Measurements from ENCODE around the gene EWSR1. TPM values are rescaled to one million over a fixed set of nuclear protein-coding genes. Genes with fewer than 3 reads are reported as not detected.

EWSR1 gene
- total and polyA plus RNA-seq, 2 of the 4 experiments (the other 2 are of a cell fraction), result 243 to 518 TPM

- dilution Hi-C loops (cut with HindIII; ENCODE audit: low sequenced_read_pairs, unreplicated experiment) (no loop called here), in situ Hi-C loops (cut with MboI; ENCODE audit: low sequenced_read_pairs) (no loop called here), intact Hi-C loops (cut with micrococcal nuclease) (no loop called here)
- Histone ChIP-seq H2BK5ac (ENCODE audit: low read depth, low read length, poor library complexity, severe bottlenecking) (peak overlapping the region; percentile 92), H2BK15ac (ENCODE audit: low read depth, low read length) (no peak overlapping the region), H4K91ac (ENCODE audit: insufficient read depth, low read depth, low read length) (peak overlapping the region; percentile 79), H3K9ac (ENCODE audit: low read depth, low read length) (peak overlapping the region; percentile 99), H3K56ac (ENCODE audit: extremely low read depth, insufficient read depth, low read length) (peak overlapping the region; percentile 100), H3K27me3 (ENCODE audit: control insufficient read depth, insufficient read depth, low read length) (no peaks in the 10 kb centered on the region), H3K9me1 (ENCODE audit: insufficient read depth, low read length) (peaks cover 16% of the 10 kb centered on the region), H3K27ac (ENCODE audit: insufficient read depth, low read length) (peak overlapping the region; percentile 98), H2BK20ac (ENCODE audit: low read depth, low read length) (no peak overlapping the region), H3K4me3 (ENCODE audit: insufficient read depth, low read depth, low read length) (peak overlapping the region; percentile 75), H4K5ac (ENCODE audit: low read depth, low read length) (peak overlapping the region; percentile 47; the same call in 1 of the 2 replicates), H2BK120ac (ENCODE audit: low read depth, low read length) (peak overlapping the region; percentile 62), H3K4me1 (ENCODE audit: control insufficient read depth, insufficient read depth, low read length) (peaks cover 17% of the 10 kb centered on the region), H3K4me2 (ENCODE audit: low read depth, low read length) (peak overlapping the region; percentile 92), H3K14ac (replicated peaks; ENCODE audit: low read depth, low read length) (peak overlapping the region; percentile 97), H2AK5ac (ENCODE audit: low read depth, low read length) (peak overlapping the region; percentile 88), H4K8ac (ENCODE audit: low read depth in 2 of 2, low read length in 2 of 2) (peak overlapping the region; percentile 74 to 93), H4K20me1 (ENCODE audit: insufficient read depth, low read length) (peaks cover 52% of the 10 kb centered on the region), H3K18ac (ENCODE audit: low read depth, low read length) (peak overlapping the region; percentile 67; the same call in 1 of the 2 replicates), H2AFZ (replicated peaks; ENCODE audit: low read length, poor library complexity) (peak overlapping the region; percentile 100), H2AK9ac (replicated peaks; ENCODE audit: low read depth, low read length, poor library complexity) (peak overlapping the region; percentile 100), H3K23ac (ENCODE audit: low read depth, low read length) (peak overlapping the region; percentile 96), H3K4ac (ENCODE audit: low read depth, low read length) (peak overlapping the region; percentile 95), H3K9me3 (ENCODE audit: control insufficient read depth, insufficient read depth, low read length) (no peaks in the 10 kb centered on the region), H3K79me1 (ENCODE audit: low read depth in 1 of 2, low read length in 2 of 2) (peaks cover 15 to 53% of the 10 kb centered on the region in 2 experiments; a peak in 3 of 4 replicates), H3K36me3 (ENCODE audit: control insufficient read depth, insufficient read depth, low read length) (peaks cover 22% of the 10 kb centered on the region)
- TF ChIP-seq USF2 (IDR thresholded peaks at IDR 0.05; ENCODE audit: low read depth, low read length), result peak; percentile 62
- no peak for TF ChIP-seq CEBPB (IDR thresholded peaks at IDR 0.05; ENCODE audit: low read depth, low read length)
- TF ChIP-seq MAZ (IDR thresholded peaks at IDR 0.05; ENCODE audit: borderline replicate concordance, low read depth, low read length), result peak; percentile 19; the same call in 1 of the 2 replicates
- TF ChIP-seq MXI1 (IDR thresholded peaks at IDR 0.05; ENCODE audit: borderline replicate concordance, low read depth, low read length), result peak; percentile 41; the same call in 1 of the 2 replicates
- ATAC-seq (ENCODE audit: low read depth) (peak; percentile 49), DNase-seq (peak; percentile 67)
- ChIA-PET POLR2A (ENCODE audit: unreplicated experiment) (no interaction called here), CTCF (no interaction called here)
- no TSS peak for BruUV-seq (replicated peaks)
- 1% methylated on average over 23 of the region's 51 CpGs; no CpG with 5 or more reads in 1 of the 2 experiments for WGBS, 2 experiments (ENCODE audit: extremely low coverage in 2 of 2, insufficient read length in 1 of 2)
Observed at GRCh38 chr22:29268511-29269229, 602 bp downstream of the EWSR1 start.

All from IMR-90 (cell line).